Cardiac fibroblast (primary cell): ENCODE measurements around the gene CKB.

ENCODE experiments used
- DNase-seq, 2 donors: peaks; one replicate each; pipeline versions ENCODE4 v3.0.0 to v3.0.0-alpha.2; 2010; ENCODE audit warnings: low read depth in 2 of 2
- H3K4me3 ChIP-seq, 2 donors: replicated peaks in 1 of 2; 1 replicate in 1 of 2; 2 replicates in 1 of 2; pipeline ENCODE4 v1.5.1; 2011; ENCODE audit warnings: low read depth in 2 of 2, low read length in 2 of 2, mild to moderate bottlenecking in 2 of 2, moderate library complexity in 1 of 2
- TF ChIP-seq, protein P1 (sequence below): IDR thresholded peaks from one replicate; pipeline ENCODE4 v1.5.1; 2011; ENCODE audit warnings: low read depth, mild to moderate bottlenecking, low read length, inconsistent platforms

Gene CKB

DNA sequence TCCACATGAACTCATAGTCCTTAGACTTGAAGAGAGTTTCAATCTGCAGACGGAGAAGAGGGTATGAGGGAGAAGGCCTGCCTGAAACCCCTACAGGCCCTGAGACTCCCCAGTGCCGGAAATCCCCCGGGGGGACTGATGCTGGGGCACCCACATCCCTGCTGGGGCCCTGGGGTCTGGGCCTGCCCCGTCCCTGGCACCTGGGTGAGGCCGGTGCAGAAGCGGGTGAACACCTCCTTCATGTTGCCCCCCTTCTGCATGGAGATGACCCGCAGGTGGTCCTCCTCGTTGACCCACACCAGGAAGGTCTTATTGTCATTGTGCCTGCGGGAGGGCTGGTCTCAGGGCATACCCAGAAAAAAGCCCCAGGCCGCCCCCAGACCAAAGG is 2.4 kb downstream of the CKB start:
- H3K4me3 ChIP-seq, result no peak overlapping the region
- no peak for DNase-seq
- TF ChIP-seq, protein P1, sequence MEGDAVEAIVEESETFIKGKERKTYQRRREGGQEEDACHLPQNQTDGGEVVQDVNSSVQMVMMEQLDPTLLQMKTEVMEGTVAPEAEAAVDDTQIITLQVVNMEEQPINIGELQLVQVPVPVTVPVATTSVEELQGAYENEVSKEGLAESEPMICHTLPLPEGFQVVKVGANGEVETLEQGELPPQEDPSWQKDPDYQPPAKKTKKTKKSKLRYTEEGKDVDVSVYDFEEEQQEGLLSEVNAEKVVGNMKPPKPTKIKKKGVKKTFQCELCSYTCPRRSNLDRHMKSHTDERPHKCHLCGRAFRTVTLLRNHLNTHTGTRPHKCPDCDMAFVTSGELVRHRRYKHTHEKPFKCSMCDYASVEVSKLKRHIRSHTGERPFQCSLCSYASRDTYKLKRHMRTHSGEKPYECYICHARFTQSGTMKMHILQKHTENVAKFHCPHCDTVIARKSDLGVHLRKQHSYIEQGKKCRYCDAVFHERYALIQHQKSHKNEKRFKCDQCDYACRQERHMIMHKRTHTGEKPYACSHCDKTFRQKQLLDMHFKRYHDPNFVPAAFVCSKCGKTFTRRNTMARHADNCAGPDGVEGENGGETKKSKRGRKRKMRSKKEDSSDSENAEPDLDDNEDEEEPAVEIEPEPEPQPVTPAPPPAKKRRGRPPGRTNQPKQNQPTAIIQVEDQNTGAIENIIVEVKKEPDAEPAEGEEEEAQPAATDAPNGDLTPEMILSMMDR, result no peak

- H3K4me3 ChIP-seq, result no peak overlapping the region
These were observed 2.8 kb downstream of the CKB start for GRCh38 chr14:103519837-103520212.

GRCh38 chr14:103519043-103519836 is 3.4 kb downstream of the CKB start:
- TF ChIP-seq, protein P1, result no peak
- H3K4me3 ChIP-seq, result no peak overlapping the region
- DNase-seq, result peak; percentile 33 to 48

More at GRCh38 chr14:103519837-103520212, 2.8 kb downstream of the CKB start:
- DNase-seq, result no peak
- TF ChIP-seq, protein P1, result no peak

- H3K4me3 ChIP-seq, result no peak overlapping the region
- TF ChIP-seq, protein P1, result peak; percentile 90
- peak; percentile 45 to 50 for DNase-seq
These were observed 4.1 kb downstream of the CKB start for GRCh38 chr14:103518422-103519042.

DNA sequence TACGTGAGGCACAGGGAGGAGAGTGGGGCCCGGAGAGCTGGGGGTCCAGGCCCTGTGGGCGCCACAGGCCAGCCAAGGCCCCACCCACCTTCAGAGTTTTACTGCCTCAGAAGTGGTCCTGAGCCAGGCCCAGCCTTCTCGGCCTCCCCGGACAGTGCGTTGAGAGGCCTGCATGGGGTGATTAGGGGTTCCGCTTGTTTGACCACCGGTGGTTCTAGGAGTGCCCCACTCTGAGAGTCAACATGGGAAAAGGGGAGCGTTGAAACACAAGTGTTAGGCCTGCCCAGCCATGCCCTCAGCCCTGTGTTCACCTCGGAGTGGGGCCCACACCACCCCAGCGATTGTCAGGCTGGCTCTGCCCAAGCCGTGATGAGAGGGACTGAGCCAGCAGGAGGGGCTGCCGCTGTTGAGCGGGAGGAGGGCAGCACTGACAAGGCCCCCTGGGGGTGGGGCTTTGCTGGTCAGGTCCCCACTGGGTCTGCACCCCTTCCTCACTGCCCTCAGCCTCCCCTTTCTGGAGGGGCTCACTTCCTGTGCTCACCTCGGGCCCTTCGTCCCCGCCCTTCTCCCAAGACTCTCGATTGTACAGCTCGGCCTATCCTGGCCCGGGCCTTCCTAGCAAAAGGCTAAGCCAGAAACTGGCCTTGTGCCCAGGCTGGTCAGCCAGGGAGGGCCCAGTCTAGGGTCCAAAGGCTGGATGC is 4.8 kb downstream of the CKB start:
- TF ChIP-seq, protein P1, result no peak
- DNase-seq, result no peak
- no peak overlapping the region for H3K4me3 ChIP-seq

DNA sequence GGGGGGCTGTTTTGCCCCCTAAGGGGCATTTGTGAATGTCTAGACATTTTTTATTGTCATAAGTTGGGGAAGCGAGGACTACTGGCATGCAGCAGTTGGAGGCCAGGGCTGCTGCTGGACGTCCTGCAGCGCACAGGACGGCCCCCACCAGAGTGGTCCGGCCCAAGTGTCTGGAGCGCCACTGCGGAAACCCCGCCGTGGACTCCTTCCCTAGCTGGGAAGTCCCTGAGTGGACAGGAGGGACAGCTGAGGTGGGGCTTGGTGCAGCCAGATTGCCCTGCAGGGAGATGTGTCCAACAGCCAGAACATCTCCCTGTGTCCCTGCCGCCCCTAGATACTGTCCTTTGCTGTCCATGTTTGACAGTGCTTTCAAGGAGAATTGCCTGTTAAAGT is 5.5 kb downstream of the CKB start:
- no peak for DNase-seq
- H3K4me3 ChIP-seq, result no peak overlapping the region
- TF ChIP-seq, protein P1, result no peak
